H9 (cell line): ENCODE data around the gene TRAFD1. TPM values are rescaled to one million over a fixed set of nuclear protein-coding genes. Genes with fewer than 3 reads are reported as not detected.

Source experiments
- DNase-seq: peaks from one replicate; pipeline ENCODE4 v3.0.0-alpha.2; 2017
- H2AFZ ChIP-seq: one replicate; pipeline ENCODE4 v1.6.1; 2013; ENCODE audit warnings: mild to moderate bottlenecking, low read length, control low read depth, moderate library complexity
- H2AK5ac ChIP-seq: 2 replicates; pipeline ENCODE4 v1.6.1; 2013; ENCODE audit warnings: low read length, control low read depth, mixed read lengths; ENCODE audit not compliant: insufficient read length
- H2BK120ac ChIP-seq: one replicate; pipeline ENCODE4 v1.6.1; 2013; ENCODE audit warnings: low read depth, mild to moderate bottlenecking, low read length, control low read depth, inconsistent platforms; ENCODE audit not compliant: poor library complexity, severe bottlenecking
- H2BK12ac ChIP-seq: 2 replicates; pipeline ENCODE4 v1.6.1; 2013; ENCODE audit warnings: low read length, control low read depth, mixed read lengths, low read depth; ENCODE audit not compliant: insufficient read length
- H2BK15ac ChIP-seq: 2 replicates; pipeline ENCODE4 v1.6.1; 2013; ENCODE audit warnings: low read depth, low read length, control low read depth
- H2BK20ac ChIP-seq: one replicate; pipeline ENCODE4 v1.6.1; 2013; ENCODE audit warnings: low read depth, mild to moderate bottlenecking, low read length, control low read depth, inconsistent platforms; ENCODE audit not compliant: poor library complexity, severe bottlenecking
- H2BK5ac ChIP-seq: 2 replicates; pipeline ENCODE4 v1.6.1; 2013; ENCODE audit warnings: low read length, control low read depth, mixed read lengths; ENCODE audit not compliant: insufficient read length
- H3K14ac ChIP-seq: 2 replicates; pipeline ENCODE4 v1.6.1; 2013; ENCODE audit warnings: low read length, control low read depth; ENCODE audit not compliant: insufficient read depth
- H3K18ac ChIP-seq: 2 replicates; pipeline ENCODE4 v1.6.1; 2013; ENCODE audit warnings: low read depth, mild to moderate bottlenecking, mixed read lengths, low read length, control low read depth; ENCODE audit not compliant: insufficient read length
- H3K23ac ChIP-seq: 2 replicates; pipeline ENCODE4 v1.6.1; 2013; ENCODE audit warnings: low read length, control low read depth, mixed read lengths, low read depth; ENCODE audit not compliant: insufficient read length
- H3K23me2 ChIP-seq: 2 replicates; pipeline ENCODE4 v1.6.1; 2013; ENCODE audit warnings: low read depth, mild to moderate bottlenecking, mixed read lengths, low read length, control low read depth; ENCODE audit not compliant: insufficient read length, poor library complexity, severe bottlenecking
- H3K27ac ChIP-seq: 2 replicates; pipeline ENCODE4 v1.5.1; 2013; ENCODE audit warnings: low read length, control low read depth, mixed read lengths, low read depth; ENCODE audit not compliant: insufficient read length
- H3K27me3 ChIP-seq: 2 replicates; pipeline ENCODE4 v1.6.1; 2013; ENCODE audit warnings: low read length, control low read depth, inconsistent platforms; ENCODE audit not compliant: insufficient read depth
- H3K4ac ChIP-seq: 2 replicates; pipeline ENCODE4 v1.6.1; 2013; ENCODE audit warnings: low read depth, mild to moderate bottlenecking, control low read depth, inconsistent platforms, low read length, moderate library complexity
- H3K4me1 ChIP-seq: 2 replicates; pipeline ENCODE4 v1.6.1; 2013; ENCODE audit warnings: low read length, control low read depth, inconsistent platforms; ENCODE audit not compliant: insufficient read depth
- H3K4me2 ChIP-seq: 2 replicates; pipeline ENCODE4 v1.6.1; 2013; ENCODE audit warnings: low read length, control low read depth, mixed read lengths; ENCODE audit not compliant: insufficient read length, insufficient read depth
- H3K56ac ChIP-seq: 2 replicates; pipeline ENCODE4 v1.6.1; 2013; ENCODE audit warnings: low read depth, mild to moderate bottlenecking, mixed read lengths, low read length, control low read depth; ENCODE audit not compliant: insufficient read length
- H3K79me1 ChIP-seq: 2 replicates; pipeline ENCODE4 v1.6.1; 2013; ENCODE audit warnings: low read depth, mild to moderate bottlenecking, moderate library complexity, low read length, control low read depth, inconsistent platforms; ENCODE audit not compliant: insufficient read depth, poor library complexity, severe bottlenecking
- H3K79me2 ChIP-seq: 2 replicates; pipeline ENCODE4 v1.6.1; 2013; ENCODE audit warnings: low read length, control low read depth, inconsistent platforms; ENCODE audit not compliant: insufficient read depth
- H3K9ac ChIP-seq: 2 replicates; pipeline ENCODE4 v1.6.1; 2013; ENCODE audit warnings: low read length, control low read depth, mixed read lengths; ENCODE audit not compliant: insufficient read length; ENCODE audit errors: extremely low read depth
- H3K9me3 ChIP-seq: one replicate; pipeline ENCODE4 v1.6.1; 2013; ENCODE audit warnings: low read depth, low read length, inconsistent platforms; ENCODE audit not compliant: control insufficient read depth
- H3T11ph ChIP-seq: one replicate; pipeline ENCODE4 v1.6.1; 2013; ENCODE audit warnings: mild to moderate bottlenecking, low read length, control low read depth, inconsistent platforms
- H4K20me1 ChIP-seq: one replicate; pipeline ENCODE4 v1.6.1; 2013; ENCODE audit not compliant: control insufficient read depth, insufficient read length, insufficient read depth
- H4K5ac ChIP-seq: 2 replicates; pipeline ENCODE4 v1.6.1; 2013; ENCODE audit warnings: low read depth, mild to moderate bottlenecking, mixed read lengths, low read length, control low read depth; ENCODE audit not compliant: insufficient read length
- H4K8ac ChIP-seq: replicated peaks from 2 replicates; pipeline ENCODE4 v1.6.1; 2013; ENCODE audit warnings: low read length, control low read depth, mixed read lengths, low read depth; ENCODE audit not compliant: insufficient read length
- H4K91ac ChIP-seq: 2 replicates; pipeline ENCODE4 v1.6.1; 2013; ENCODE audit warnings: low read depth, mild to moderate bottlenecking, moderate library complexity, mixed read lengths, low read length, control low read depth; ENCODE audit not compliant: insufficient read length
- H3K27ac Mint-ChIP-seq, 3 experiments: 2 replicates in 2 of 3; 3 replicates in 1 of 3; pipeline ENCODE4 v1.8.0; 2020 to 2021; ENCODE audit warnings: mixed read lengths in 3 of 3, mild to moderate bottlenecking in 1 of 3, moderate library complexity in 1 of 3
- H3K27me3 Mint-ChIP-seq: 2 replicates; pipeline ENCODE4 v1.8.0; 2021; ENCODE audit warnings: low read depth, mild to moderate bottlenecking, moderate library complexity, mixed read lengths
- H3K36me3 Mint-ChIP-seq, 3 experiments: 2 replicates in 2 of 3; 3 replicates in 1 of 3; pipeline ENCODE4 v1.8.0; 2020 to 2021; ENCODE audit warnings: low read depth in 3 of 3, mixed read lengths in 3 of 3; ENCODE audit not compliant: insufficient read depth in 1 of 3
- H3K4me1 Mint-ChIP-seq, 2 experiments: 2 replicates each; pipeline ENCODE4 v1.8.0; 2020; ENCODE audit warnings: mixed read lengths in 2 of 2
- H3K4me3 Mint-ChIP-seq, 2 experiments: 2 replicates in 1 of 2; 3 replicates in 1 of 2; pipeline ENCODE4 v1.8.0; 2020 to 2021; ENCODE audit warnings: mild to moderate bottlenecking in 2 of 2, mixed read lengths in 2 of 2, moderate library complexity in 1 of 2
- H3K9me3 Mint-ChIP-seq, 2 experiments: 2 replicates in 1 of 2; 3 replicates in 1 of 2; pipeline ENCODE4 v1.8.0; 2020; ENCODE audit warnings: mild to moderate bottlenecking in 2 of 2, mixed read lengths in 2 of 2, moderate library complexity in 1 of 2
- WGBS: extraction: QIAGEN DNeasy Blood & Tissue Kit; methylation state at CpG from one replicate; pipeline ENCODE4 v1.1.7; 2013; ENCODE audit warnings: missing lambda C conversion rate, low lambda C conversion rate, mixed read lengths; ENCODE audit not compliant: insufficient read length; ENCODE audit errors: extremely low coverage; 5-methylcytosine and 5-hydroxymethylcytosine counted together
- total RNA-seq: library from RNA; stranded (reverse); gene quantifications from 2 replicates; pipeline ENCODE4 v1.2.1, GENCODE V29; 2021
- TF ChIP-seq, protein P1 (sequence below): fragments of 200-600 bp; sonication (generic); conservative IDR thresholded peaks from 3 replicates; pipeline ENCODE4 v1.8.0; 2021; ENCODE audit warnings: antibody characterized with exemption, mild to moderate bottlenecking

The TRAFD1 gene
- total RNA-seq, 1 experiment from 2014 or later: 32.0 TPM

DNA sequence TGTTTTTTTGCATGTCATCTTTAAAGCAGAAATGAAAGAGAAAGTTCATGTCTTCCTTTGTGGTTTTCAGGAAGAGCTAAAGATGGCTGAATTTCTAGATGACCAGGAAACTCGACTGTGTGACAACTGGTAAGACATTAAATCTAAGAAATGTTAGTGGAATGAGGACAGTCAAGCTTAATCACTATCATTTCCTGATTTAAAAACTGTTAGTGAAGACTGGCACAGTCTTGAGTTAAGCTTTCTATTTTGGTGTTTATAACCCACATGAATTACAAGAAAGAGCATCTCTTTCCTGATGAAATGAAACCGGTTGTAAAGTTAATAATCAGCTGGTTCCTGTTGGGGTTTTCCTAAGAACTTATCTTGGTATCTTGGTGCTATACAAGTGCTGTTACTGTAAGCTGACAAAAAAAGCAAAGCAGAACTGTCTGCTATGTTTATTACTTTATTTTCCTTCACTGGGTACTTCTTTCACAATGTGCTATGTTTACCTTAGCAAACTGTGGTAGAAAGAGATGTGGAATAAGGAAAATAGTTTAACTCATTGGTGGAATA, 5.2 kb downstream of the TRAFD1 start:
- no peak overlapping the region for H2AFZ ChIP-seq
- no peak overlapping the region for H2BK120ac ChIP-seq
- H3K79me2 ChIP-seq: no peaks in the 10 kb centered on the region; the same call in 1 of the 2 replicates
- H3K23me2 ChIP-seq: peaks cover 8% of the 10 kb centered on the region
- no peak overlapping the region for H3K23ac ChIP-seq
- no peak overlapping the region for H3K14ac ChIP-seq
- no peak overlapping the region for H3K27ac ChIP-seq
- no peaks in the 10 kb centered on the region for H4K20me1 ChIP-seq
- Mint-ChIP-seq H3K4me1 (peaks cover 11% of the 10 kb centered on the region in 2 experiments), H3K36me3 (peaks cover 0 to 13% (median 2%) of the 10 kb centered on the region in 3 experiments; a peak in 3 of 7 replicates), H3K27ac (no peak overlapping the region), H3K27me3 (no peaks in the 10 kb centered on the region), H3K9me3 (no peaks in the 10 kb centered on the region), H3K4me3 (no peak overlapping the region)
- H3K4me2 ChIP-seq: no peak overlapping the region
- no peak overlapping the region for H4K91ac ChIP-seq
- no peak overlapping the region for H3K9ac ChIP-seq
- H3T11ph ChIP-seq: no peak overlapping the region
- no peak overlapping the region for H2BK5ac ChIP-seq
- no peaks in the 10 kb centered on the region for H3K4me1 ChIP-seq
- H3K56ac ChIP-seq: no peak overlapping the region
- WGBS: no CpG with 5 or more reads among the region's 2 CpGs
- DNase-seq: no peak
- no peaks in the 10 kb centered on the region for H3K9me3 ChIP-seq
- no peak overlapping the region for H2BK12ac ChIP-seq
- H2BK20ac ChIP-seq: no peak overlapping the region
- no peak overlapping the region for H2BK15ac ChIP-seq
- no peak overlapping the region for H3K4ac ChIP-seq
- no peak overlapping the region for H3K18ac ChIP-seq
- H2AK5ac ChIP-seq: no peak overlapping the region
- no peaks in the 10 kb centered on the region for H3K79me1 ChIP-seq
- TF ChIP-seq, protein P1, sequence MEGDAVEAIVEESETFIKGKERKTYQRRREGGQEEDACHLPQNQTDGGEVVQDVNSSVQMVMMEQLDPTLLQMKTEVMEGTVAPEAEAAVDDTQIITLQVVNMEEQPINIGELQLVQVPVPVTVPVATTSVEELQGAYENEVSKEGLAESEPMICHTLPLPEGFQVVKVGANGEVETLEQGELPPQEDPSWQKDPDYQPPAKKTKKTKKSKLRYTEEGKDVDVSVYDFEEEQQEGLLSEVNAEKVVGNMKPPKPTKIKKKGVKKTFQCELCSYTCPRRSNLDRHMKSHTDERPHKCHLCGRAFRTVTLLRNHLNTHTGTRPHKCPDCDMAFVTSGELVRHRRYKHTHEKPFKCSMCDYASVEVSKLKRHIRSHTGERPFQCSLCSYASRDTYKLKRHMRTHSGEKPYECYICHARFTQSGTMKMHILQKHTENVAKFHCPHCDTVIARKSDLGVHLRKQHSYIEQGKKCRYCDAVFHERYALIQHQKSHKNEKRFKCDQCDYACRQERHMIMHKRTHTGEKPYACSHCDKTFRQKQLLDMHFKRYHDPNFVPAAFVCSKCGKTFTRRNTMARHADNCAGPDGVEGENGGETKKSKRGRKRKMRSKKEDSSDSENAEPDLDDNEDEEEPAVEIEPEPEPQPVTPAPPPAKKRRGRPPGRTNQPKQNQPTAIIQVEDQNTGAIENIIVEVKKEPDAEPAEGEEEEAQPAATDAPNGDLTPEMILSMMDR: no peak
- H3K27me3 ChIP-seq: no peaks in the 10 kb centered on the region
- no peak overlapping the region for H4K5ac ChIP-seq
- H4K8ac ChIP-seq: no peak overlapping the region
